D721Med (cell line): Measurements from ENCODE around the gene C11orf58.

Experiments used
- DNase-seq: peaks from one replicate; pipeline ENCODE4 v3.0.0; 2011; ENCODE audit warnings: low spot score; ENCODE audit not compliant: insufficient read length
- FAIRE-seq: peaks from 2 replicates; lab custom pipeline; 2011; peaks lifted over from hg19 to GRCh38; lab: Jason Lieb, UNC
- CTCF ChIP-seq: IDR thresholded peaks from 2 replicates; pipeline ENCODE4 v1.5.1; 2012; ENCODE audit warnings: mild to moderate bottlenecking, control low read depth; ENCODE audit not compliant: insufficient read depth; ENCODE audit errors: missing control alignments

C11orf58 gene

GRCh38 chr11:16795146-16795545, 56.7 kb downstream of the C11orf58 start:
- DNase-seq (no peak), FAIRE-seq (no peak)
- TF ChIP-seq CTCF: no peak

GRCh38 chr11:16796311-16796710, 57.9 kb downstream of the C11orf58 start:
- DNase-seq (no peak), FAIRE-seq (no peak)
- TF ChIP-seq CTCF: no peak

- DNase-seq: no peak
- no peak for TF ChIP-seq CTCF
- FAIRE-seq: no peak
These were observed 59.3 kb downstream of the C11orf58 start for GRCh38 chr11:16797776-16798175.

- no peak for FAIRE-seq
- DNase-seq: no peak
- no peak for TF ChIP-seq CTCF
These were observed 60.8 kb downstream of the C11orf58 start for GRCh38 chr11:16799221-16799620.

GRCh38 chr11:16799890-16800289, 61.4 kb downstream of the C11orf58 start:
- TF ChIP-seq CTCF: no peak
- DNase-seq (no peak), FAIRE-seq (no peak)

- no peak for TF ChIP-seq CTCF
- DNase-seq (no peak), FAIRE-seq (no peak)
These were observed 61.9 kb downstream of the C11orf58 start for GRCh38 chr11:16800382-16800781.

GRCh38 chr11:16801288-16801980, 63.0 kb downstream of the C11orf58 start:
- no peak for FAIRE-seq
- DNase-seq: no peak
- no peak for TF ChIP-seq CTCF
